Stimulated activated CD4-positive, alpha-beta T cell treated with anti-CD3 and anti-CD28 coated beads, Interleukin-4, amount 100 ng/mL, for 4 hours (primary cell): ENCODE measurements around the gene CPNE1.
A peak's percentile ranks its signal among the peaks of the same experiment; 100 is the strongest.
"Not testable (repeated sequence)": the region's sequence is repeated elsewhere in the genome, so short reads cannot be mapped to it uniquely, and the experiment has no call there.

Source experiments
- DNase-seq, 2 experiments: peaks; one replicate each; pipeline ENCODE4 v3.0.0-alpha.2; 2020

CPNE1 gene

DNA sequence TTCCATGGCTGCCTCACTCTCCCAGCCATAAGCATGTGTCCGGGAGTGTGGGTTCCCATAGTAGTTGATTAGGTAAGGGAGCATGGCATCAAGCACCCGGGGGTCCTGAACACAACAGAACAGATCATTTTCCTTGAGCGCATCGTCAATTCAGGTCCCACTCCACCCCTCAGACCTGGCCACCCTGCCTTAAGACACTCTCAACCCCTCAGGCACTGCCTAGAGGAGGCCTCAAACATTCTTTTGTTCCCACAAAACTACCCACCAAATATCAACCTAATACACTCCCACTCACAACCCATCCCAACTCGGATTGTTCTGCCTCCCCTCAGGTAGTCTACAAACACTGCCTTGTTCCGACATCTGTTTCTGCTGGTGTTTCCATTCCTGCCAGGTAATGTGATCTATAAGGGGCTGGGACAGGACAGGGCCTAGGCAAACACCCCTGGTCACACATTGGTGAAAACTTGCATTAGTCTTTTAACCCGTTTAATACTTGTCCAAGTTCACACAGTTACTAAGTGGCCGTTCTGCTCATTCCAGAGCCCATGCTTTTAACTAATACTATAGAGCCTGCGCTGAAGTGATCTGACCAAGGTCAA, 33.1 kb upstream of the CPNE1 start:
- DNase-seq: no peak

DNA sequence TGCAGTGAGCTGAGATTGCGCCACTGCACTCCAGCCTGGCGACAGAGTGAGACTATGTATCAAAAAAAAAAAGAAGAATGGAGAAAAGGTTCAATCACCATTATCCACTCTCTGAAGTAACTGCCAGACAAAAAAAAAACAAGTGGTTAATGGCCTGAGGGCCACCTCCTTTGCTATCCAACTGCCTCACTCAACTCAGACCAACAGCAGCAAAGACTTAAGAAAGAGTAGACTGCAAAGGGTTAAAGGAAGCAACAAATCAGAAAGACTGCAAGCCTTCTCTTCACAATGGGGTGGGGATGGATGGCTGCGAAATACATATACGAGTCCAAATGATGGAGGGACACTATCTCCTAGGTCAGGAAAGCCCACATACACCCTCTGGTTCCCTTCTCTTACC, 31.3 kb upstream of the CPNE1 start:
- no peak for DNase-seq

DNA sequence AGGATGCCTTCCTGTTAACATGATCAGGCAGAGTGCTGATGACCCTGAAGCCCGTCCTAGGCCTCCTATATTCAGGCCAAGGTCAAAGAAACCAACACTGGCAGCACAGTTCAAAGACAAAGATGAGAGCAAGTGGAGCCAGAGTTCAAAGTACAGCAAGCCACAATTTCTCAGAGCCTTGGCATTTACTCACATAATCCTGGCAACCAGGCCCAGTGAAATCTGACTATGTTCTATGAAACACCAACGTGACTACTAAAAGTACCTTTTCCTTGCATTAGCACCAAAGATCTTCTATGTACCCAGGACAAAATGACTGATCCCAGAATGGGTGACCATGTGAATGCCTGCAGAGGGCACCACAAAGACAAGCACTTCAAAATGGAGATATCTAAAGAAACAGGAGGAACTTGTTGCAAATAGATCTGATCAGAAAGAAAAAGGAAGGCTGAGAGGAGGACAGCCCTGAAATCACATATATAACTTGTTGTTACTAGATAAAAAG, 30.6 kb upstream of the CPNE1 start:
- DNase-seq: no peak

DNA sequence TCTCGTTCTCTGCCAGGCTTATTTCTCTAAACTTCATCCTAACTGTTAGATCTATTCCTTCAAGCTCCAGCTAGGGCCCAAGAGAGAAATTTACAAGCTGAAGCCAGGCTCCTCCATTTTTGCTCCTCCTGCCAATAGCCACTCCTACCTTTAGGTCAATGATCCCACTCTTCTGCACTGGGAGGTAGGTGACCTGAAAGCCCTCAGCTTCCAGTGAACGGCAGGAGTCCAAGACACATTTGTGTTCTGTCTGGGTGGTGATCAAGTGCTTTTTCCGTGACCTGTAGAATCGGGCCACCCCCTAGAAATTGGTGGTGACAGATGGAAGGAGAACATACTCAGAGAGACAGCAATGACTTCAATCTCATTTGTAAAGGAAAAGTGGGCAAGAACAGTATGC, 25.6 kb upstream of the CPNE1 start:
- DNase-seq: no peak

DNA sequence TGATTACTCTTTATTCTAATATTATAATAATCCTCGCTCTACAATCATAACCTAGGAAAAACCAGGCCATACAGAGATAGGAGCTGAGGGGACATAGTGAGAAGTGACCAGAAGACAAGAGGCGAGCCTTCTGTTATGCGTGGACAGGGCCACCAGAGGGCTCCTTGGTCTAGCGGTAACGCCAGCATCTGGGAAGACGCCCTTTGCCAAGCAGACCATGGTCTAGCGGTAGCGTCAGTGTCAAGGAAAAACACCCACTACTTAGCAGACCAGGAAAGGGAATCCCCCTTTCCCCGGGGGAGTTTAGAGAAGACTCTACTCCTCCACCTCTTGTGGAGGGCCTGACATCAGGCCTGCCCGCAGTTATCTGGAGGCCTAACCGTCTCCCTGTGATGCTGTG, 22.2 kb upstream of the CPNE1 start:
- DNase-seq: not testable (repeated sequence)

DNA sequence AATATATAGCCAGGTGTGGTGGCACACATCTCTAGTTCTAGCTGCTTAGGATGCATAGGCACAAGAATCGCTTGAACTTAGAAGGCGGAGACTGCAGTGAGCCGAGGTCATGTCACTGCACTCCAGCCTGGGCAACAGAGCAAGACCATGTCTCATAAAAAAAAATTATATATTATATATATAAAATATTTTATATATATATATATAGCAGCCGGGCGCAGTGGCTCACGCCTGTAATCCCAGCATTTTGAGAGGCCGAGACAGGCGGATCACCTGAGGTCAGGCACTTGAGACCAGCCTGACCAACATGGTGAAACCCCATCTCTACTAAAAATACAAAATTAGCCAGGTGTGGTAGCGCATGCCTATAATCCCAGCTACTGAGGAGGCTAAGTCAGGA, 20.7 kb upstream of the CPNE1 start:
- not testable (repeated sequence) for DNase-seq

DNA sequence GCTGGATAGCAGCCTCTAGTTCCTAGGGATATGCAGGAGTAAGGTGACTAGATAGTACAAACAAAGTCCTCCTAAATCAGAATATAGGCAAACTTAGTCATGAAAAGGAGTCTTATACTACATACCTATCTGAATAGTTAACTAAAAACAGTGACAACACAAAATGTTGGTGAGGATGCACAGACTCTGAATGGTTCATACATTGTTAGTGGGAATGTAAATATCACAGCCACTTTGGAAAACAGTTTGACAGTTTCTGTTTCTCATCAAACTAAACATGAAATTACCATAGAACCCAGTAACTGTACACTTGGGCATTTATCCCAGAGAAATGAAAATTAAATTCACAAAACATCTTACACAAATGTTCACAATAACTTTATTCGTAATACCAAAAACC, 17.3 kb upstream of the CPNE1 start:
- no peak for DNase-seq

DNA sequence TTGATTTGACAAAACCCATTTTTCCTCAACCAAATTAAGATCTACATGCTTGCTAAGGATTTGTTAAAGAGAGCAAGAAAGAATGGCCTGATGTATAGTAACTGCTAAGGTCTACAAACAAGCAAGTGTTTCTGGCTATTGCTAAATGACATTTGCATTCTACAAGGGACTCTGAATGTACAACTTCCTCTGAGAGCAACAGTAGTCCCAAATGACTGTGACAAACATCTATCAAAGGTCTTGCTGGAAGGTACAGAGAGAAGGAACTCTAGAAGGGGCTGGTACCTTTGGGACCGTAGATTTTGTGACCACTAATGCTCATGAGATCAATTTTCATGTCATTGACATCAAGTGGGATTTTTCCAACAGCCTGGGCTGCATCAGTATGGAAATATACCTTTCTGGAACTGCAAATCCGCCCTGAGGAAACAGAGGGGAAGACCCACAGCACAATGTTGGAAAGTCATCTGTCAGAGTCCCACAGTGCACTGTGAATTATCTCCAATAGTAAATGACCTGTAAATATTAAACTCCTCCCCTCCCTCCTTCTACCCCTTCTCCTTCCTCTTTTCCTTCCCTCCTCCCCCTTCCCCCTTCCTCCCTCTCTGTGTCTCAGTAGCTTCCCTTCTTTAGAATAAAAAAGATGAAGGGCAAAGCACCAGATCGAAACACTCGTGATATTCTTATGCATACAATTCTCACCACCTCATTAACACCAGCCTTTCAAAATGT, 15.9 kb upstream of the CPNE1 start:
- DNase-seq: no peak

DNA sequence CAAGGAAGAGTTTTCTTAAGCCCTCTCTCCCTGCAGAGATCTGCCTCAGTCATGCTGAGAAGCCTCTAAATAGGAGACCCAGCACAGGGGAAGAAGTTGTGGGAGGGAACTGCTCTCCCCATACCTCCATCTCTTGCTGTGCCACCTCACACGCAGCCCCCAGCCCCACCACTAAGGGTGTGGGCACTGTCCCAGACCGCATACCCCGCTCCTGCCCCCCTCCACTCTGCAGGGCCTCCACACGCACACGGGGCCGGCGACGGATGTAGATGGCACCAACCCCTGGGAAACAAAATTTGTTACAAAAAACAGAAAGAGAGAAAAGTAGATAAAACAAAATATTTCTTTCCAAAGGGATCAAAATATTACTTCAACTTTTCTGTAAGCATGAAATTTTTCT, 10.2 kb upstream of the CPNE1 start:
- DNase-seq: no peak

DNA sequence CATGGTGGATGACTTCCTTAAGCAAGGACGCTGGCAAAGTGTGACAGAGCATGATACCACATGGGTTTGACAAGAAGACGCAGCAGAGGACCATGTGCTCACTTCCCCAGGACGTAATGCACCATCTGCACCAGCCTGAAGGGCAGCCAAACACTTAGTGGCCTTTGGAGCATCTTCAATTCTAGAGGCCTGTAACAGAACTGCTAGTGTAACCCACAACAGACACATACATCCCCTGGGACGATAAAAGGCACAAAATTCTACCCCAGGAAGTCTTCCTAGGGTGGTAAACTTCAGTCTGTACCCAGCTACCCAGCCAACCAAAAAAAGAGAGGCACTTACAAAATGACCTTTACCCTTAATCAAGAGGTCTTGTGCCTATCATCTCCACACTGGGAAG, 9.2 kb upstream of the CPNE1 start:
- DNase-seq: no peak

DNA sequence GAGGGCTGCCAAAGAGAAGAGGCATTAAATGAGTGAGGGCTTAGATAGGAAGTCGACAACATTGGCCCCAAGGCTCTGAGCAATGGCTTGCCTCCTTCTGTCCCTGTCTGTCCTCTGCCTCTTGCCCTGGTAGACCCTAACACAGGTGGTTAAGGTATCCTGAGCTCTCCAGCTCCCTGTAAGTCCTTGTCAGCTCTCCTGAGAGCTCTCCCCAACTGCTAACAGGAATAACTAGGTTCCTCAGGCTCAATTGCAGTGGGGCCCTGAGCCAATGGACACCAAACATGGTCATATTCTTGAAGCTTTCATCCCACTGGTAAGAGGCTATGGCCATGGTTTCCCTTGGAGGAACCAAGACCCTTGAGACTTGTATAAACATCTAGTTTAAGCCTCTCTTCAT, 5.0 kb upstream of the CPNE1 start:
- no peak for DNase-seq

DNA sequence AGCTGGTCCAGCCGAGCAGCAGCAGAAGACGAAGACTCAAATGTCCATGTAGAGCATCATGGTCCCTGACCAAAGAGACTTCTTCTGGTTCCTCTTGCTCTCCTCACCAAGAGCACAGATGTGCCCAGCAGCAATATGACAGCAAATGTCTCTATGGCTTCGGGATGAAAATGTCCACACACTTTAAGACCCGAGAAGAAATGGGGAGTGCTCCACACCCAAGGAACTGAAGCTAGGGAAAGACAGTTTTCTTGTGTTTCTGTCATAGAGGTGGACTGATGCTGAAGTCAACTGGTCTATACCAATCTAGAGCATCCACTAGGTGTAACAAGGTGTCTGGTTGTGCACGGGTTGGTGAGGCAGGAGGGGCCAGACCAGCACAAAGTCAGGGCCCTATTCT, 4.5 kb upstream of the CPNE1 start:
- DNase-seq: no peak

DNA sequence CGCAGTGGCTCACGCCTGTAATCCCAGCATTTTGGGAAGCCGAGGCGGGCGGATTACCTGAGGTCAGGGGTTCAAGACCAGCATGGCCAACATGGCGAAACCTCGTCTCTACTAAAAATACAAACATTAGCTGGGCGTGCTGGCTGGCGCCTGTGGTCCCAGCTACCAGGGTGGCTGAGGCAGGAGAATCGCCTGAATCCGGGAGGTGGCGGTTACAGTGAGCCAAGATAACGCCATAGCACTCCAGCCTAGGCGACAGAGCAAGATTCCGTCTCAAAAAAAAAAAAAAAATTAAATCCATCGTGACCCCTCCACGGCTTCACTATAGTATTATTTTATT, 1.2 kb upstream of the CPNE1 start:
- DNase-seq: no peak

DNA sequence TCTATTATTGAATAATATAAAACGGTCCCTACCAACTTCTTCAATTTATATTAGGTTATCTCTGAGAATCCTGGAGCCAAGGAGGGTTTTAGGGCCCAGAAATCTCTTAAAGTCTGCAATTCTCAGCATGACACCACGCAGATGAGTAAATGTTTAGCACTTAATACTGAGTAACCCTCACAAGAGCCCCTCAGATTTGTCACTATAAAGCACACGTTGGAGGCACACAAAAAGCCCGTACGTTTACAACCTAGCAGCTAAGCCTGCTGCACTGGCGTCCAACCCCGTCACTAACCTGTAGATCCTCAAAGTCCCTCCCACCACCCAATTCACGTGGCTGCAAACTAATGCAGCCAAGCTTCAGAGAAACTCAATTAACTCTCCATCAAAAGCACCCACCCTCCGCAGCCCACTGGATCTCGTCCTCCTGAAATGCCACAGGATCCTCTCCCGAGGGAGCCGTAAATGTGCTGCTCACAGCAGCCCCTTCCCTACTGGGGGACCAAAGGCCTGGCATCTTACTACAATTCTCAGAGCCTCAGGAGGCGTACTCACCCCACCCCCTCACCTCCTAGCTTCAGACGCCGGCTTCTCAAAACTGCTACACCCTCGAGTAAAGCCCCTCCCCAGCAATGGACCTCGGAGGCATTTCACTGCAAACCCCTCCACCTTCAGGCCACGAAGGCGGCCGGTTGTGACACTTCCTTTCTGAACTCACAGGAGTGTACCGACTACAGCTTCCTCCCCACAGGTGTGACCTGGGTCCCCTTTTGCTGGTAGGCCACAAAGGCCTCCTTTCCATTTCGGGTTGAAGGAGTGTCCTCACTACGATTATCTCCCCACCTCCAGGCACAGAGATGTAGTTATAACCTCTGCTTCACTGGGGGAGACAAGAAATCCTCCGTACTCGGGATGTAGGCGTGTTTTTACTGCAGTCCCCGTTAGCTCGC, 909 bp downstream of the CPNE1 start:
- DNase-seq: peak; percentile 37 to 62

DNA sequence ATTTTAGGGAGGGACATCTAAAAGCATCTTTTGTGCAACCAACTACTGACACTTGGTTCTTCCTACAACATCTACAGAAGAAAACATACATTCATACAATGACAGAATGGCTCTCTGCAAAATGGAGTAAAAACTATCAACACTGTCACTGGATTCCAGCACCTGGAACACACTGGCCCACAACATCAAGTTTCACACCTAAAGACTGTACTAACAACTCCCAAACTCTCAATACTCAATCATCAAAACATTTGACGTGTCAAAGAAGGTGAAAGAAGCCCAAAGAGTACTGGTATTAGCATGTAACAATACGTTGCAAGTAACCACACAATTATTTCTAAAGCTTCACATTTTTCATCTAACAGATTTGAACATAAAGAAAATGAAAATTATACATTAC, 2.1 kb downstream of the CPNE1 start:
- DNase-seq: no peak

DNA sequence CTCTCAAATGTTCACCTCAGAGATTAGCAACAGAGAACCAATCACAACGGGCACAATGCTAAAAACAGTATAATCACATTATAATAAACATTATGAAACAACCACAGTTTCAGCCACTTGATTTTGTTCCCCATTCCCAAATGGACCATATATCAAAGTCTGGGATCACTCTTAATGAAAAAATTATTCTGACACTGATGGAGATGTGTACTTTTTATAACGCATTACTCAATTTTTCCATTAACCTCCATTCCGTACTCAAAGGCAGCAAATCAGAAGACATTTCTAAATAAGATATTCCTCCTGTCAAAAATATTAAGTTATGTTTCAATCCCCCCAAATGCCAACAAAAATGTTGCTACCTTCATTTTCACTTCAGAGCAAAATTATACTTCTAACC, 2.8 kb downstream of the CPNE1 start:
- no peak for DNase-seq

DNA sequence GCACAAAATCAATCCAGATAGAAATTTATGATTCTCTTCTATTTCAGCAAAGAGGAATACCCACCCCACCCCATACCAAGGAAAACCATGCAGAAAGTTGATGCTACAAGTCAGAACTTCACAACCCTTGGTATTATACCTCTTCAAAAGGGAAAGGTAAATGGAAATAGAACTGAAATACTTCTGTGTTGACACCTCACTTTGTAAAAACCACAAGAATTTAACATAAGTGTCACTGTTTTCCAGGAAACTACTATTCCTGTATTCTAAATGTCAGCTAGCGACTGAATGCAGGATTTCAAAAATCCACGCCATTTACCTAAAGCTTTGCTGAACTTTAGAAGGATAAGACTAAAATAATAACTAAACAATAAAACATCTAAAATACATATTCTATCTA, 3.6 kb downstream of the CPNE1 start:
- DNase-seq: no peak

DNA sequence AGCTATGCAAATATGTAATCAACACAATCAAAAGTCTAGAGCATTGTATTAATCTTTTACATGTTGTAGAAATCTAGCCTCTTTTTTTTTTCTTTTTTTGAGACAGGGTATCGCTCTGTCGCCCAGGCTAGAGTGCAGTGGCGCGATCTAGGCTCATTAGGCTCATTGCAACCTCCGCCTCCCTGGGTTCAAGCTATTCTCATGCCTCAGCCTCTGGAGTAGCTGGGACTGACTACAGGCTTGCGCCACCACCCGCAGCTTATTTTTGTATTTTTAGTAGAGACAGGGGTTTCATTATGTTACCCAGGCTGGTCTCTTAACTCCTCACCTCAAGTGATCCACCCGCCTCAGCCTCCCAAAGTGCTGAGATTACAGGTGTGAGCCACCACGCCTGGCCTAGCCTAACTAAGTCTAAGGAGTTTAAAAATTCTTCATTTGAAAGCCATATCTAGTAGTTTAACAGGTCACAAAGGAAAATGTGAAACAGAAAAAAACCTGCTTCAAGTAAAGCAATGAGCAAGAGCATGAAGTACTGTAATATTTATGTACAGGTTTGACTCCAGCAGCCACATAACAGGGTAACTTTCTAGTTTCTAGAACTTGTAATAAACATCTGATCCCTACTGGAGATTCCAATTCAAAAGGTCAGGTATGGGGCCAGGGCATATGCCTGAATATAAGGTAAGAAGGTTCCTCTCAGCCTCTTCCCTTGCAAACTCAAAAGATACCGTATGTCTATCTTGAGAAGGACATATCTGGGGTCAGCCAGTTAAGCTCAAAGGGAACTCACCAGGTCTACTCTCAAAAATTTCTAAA, 4.4 kb downstream of the CPNE1 start:
- DNase-seq: no peak

DNA sequence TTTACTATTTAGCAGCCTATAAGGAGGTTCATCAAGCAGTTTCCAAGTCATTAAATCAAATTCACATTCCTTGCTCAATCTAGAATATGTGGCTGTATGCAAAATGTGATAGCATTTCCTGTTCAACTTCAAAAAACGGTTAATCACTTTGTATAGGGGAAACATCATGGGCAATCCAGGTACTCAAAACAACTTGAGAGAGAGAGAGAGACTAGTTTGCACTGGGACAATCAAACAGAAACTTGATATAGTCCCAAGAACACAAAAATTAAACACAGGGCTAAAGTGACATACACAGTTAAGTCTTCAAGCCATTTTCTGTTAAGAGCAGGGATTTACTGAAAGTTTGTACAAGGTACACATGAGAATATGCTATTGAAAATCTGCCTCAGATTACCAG, 7.4 kb downstream of the CPNE1 start:
- no peak for DNase-seq

DNA sequence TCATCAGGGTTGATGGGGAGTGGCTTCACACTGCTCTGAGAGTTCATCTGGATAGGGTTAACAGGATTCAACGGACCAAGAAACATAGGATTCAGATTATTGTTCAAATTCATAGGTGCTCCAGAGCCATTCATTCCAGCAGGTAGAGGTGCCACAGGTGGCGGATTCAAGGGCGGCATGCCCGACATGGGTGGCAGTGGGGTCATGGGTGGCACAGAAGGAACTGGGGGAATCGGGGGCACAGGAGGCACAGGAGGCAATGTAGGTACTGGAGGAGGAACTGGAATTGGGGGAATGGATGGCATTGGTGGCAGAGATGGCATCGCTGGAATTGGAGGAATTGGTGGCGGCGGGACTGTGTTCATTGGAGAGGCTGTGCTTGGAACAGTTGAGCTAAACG, 10.3 kb downstream of the CPNE1 start:
- DNase-seq: no peak

DNA sequence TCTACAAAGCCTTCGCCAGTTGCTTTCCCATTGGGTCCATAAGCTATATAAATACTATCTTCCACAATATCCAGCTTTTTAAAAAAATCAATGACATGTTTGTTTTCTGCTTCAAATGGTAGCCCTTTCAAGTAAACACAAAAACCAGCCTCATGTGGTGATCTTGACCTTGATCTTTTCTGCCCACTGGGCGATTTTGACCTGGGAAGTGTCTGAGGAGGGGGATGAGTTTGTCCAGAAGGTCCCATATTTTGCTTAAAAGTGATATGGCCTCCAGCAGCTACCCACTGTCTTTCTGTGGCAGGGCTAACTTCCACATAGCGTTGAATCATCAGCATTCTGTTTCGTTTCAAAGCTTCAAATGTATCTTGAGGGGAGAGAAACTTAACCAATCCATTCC, 10.8 kb downstream of the CPNE1 start:
- no peak for DNase-seq

DNA sequence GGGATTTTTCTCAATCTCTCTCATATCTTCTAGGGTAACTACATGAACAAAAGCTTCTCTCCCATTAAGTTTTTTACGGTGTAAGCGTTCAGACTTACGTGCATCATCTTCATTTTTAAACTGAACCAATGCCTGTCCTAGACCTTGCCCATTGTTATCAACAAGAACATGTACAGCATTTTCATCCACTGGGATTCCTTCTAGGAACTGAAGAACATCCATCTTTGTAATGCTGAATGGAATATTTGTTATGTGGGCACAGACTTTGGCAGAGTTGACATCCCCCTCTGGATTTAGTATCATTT, 11.3 kb downstream of the CPNE1 start:
- no peak for DNase-seq
